HG03442 (cell line): ENCODE results near the gene DDOST.
"Not testable (repeated sequence)": the region's sequence is repeated elsewhere in the genome, so short reads cannot be mapped to it uniquely, and the experiment has no call there.

Experiments
- ATAC-seq: cut with Tn5 transposase; IDR thresholded peaks from one replicate; pipeline ENCODE4 v1.9.1; 2021; ENCODE audit warnings: mild to moderate bottlenecking, moderate library complexity; ENCODE audit not compliant: unreplicated experiment

Gene DDOST

GRCh38 chr1:20626524-20626923, 34.6 kb downstream of the DDOST start:
- no peak for ATAC-seq

- no peak for ATAC-seq
Observed at GRCh38 chr1:20626098-20626427, 35.1 kb downstream of the DDOST start.

- ATAC-seq = no peak
Observed at GRCh38 chr1:20625176-20626097, 35.7 kb downstream of the DDOST start.

- no peak for ATAC-seq
Observed at GRCh38 chr1:20624709-20625108, 36.5 kb downstream of the DDOST start.

- ATAC-seq = no peak
Observed at GRCh38 chr1:20621012-20621411, 40.2 kb downstream of the DDOST start.

- no peak for ATAC-seq
Observed at GRCh38 chr1:20619999-20620398, 41.2 kb downstream of the DDOST start.

GRCh38 chr1:20618550-20618949, 42.6 kb downstream of the DDOST start:
- no peak for ATAC-seq

GRCh38 chr1:20616847-20617487, 44.2 kb downstream of the DDOST start:
- no peak for ATAC-seq

- ATAC-seq = no peak
Observed at GRCh38 chr1:20615946-20616846, 45.0 kb downstream of the DDOST start.

GRCh38 chr1:20614131-20614579, 47.0 kb downstream of the DDOST start:
- ATAC-seq = no peak

- ATAC-seq = no peak
Observed at GRCh38 chr1:20612221-20612746, 48.9 kb downstream of the DDOST start.

GRCh38 chr1:20611652-20612051, 49.5 kb downstream of the DDOST start:
- ATAC-seq = no peak

GRCh38 chr1:20610970-20611369, 50.2 kb downstream of the DDOST start:
- no peak for ATAC-seq

- ATAC-seq = no peak
Observed at GRCh38 chr1:20609541-20609940, 51.6 kb downstream of the DDOST start.

GRCh38 chr1:20606801-20607570, 54.2 kb downstream of the DDOST start:
- not testable (repeated sequence) for ATAC-seq

GRCh38 chr1:20604678-20605077, 56.5 kb downstream of the DDOST start:
- ATAC-seq = no peak

- no peak for ATAC-seq
Observed at GRCh38 chr1:20603504-20604464, 57.4 kb downstream of the DDOST start.

GRCh38 chr1:20602851-20603450, 58.2 kb downstream of the DDOST start:
- no peak for ATAC-seq
